Loucy (cell line): ENCODE measurements around the gene SKI.

Experiments used
- H2AFZ ChIP-seq: fragments of 200-600 bp; sonication (generic); 2 replicates; pipeline ENCODE4 v1.6.0; 2016; ENCODE audit warnings: antibody characterized with exemption, mild to moderate bottlenecking, low read length, moderate library complexity
- H3F3A ChIP-seq: fragments of 200-600 bp; 2 replicates; pipeline ENCODE4 v1.6.0; 2016; ENCODE audit warnings: antibody characterized with exemption, low read depth, mild to moderate bottlenecking
- H3K27me3 ChIP-seq: fragments of 200-600 bp; sonication (generic); 2 replicates; pipeline ENCODE4 v1.6.1; 2014; ENCODE audit warnings: low read length, mild to moderate bottlenecking; ENCODE audit not compliant: insufficient read depth, poor library complexity, severe bottlenecking
- H3K36me3 ChIP-seq: fragments of 200-600 bp; sonication (generic); 2 replicates; pipeline ENCODE4 v1.6.1; 2016; ENCODE audit warnings: low read length; ENCODE audit not compliant: insufficient read depth
- H3K4me1 ChIP-seq: fragments of 200-600 bp; sonication (generic); 2 replicates; pipeline ENCODE4 v1.5.1; 2014; ENCODE audit warnings: low read length, mild to moderate bottlenecking; ENCODE audit not compliant: insufficient read depth, poor library complexity, severe bottlenecking
- H3K4me2 ChIP-seq: fragments of 200-600 bp; sonication (generic); 2 replicates; pipeline ENCODE4 v1.6.0; 2014; ENCODE audit warnings: antibody characterized with exemption, low read length, low read depth, mild to moderate bottlenecking; ENCODE audit not compliant: poor library complexity, severe bottlenecking
- H3K4me3 ChIP-seq: fragments of 200-600 bp; sonication (generic); 2 replicates; pipeline ENCODE4 v1.5.1; 2014; ENCODE audit warnings: low read length, mild to moderate bottlenecking, mixed read lengths; ENCODE audit not compliant: poor library complexity, severe bottlenecking
- H3K79me2 ChIP-seq: fragments of 200-600 bp; sonication (generic); 2 replicates; pipeline ENCODE4 v1.6.1; 2014; ENCODE audit warnings: low read length; ENCODE audit not compliant: insufficient read depth
- H3K9ac ChIP-seq: fragments of 200-600 bp; sonication (generic); 2 replicates; pipeline ENCODE4 v1.6.0; 2014; ENCODE audit warnings: mild to moderate bottlenecking, low read depth, low read length, moderate library complexity; ENCODE audit not compliant: poor library complexity, severe bottlenecking
- H3K9me2 ChIP-seq: fragments of 200-600 bp; sonication (generic); replicated peaks from 2 replicates; pipeline ENCODE4 v1.6.1; 2016; ENCODE audit warnings: low read depth, low read length, mixed read lengths
- H3K9me3 ChIP-seq: fragments of 200-600 bp; sonication (generic); 2 replicates; pipeline ENCODE4 v1.6.1; 2014; ENCODE audit warnings: mild to moderate bottlenecking, antibody characterized with exemption, low read length, low read depth; ENCODE audit not compliant: insufficient read depth
- H4K20me1 ChIP-seq: fragments of 200-600 bp; sonication (generic); 2 replicates; pipeline ENCODE4 v1.6.0; 2014; ENCODE audit warnings: antibody characterized with exemption, low read length, mild to moderate bottlenecking; ENCODE audit not compliant: insufficient read depth, poor library complexity, severe bottlenecking
- EZH2phosphoT487 ChIP-seq: fragments of 200-600 bp; IDR thresholded peaks from 2 replicates; pipeline ENCODE4 v1.6.1; 2018; ENCODE audit warnings: antibody characterized with exemption, mild to moderate bottlenecking, moderate library complexity, borderline replicate concordance
- TF ChIP-seq, protein P1 (sequence below): fragments of 200-600 bp; sonication (generic); conservative IDR thresholded peaks from 2 replicates; pipeline ENCODE4 v1.5.1; 2014; ENCODE audit warnings: mild to moderate bottlenecking, antibody characterized with exemption, low read length

The SKI gene

DNA sequence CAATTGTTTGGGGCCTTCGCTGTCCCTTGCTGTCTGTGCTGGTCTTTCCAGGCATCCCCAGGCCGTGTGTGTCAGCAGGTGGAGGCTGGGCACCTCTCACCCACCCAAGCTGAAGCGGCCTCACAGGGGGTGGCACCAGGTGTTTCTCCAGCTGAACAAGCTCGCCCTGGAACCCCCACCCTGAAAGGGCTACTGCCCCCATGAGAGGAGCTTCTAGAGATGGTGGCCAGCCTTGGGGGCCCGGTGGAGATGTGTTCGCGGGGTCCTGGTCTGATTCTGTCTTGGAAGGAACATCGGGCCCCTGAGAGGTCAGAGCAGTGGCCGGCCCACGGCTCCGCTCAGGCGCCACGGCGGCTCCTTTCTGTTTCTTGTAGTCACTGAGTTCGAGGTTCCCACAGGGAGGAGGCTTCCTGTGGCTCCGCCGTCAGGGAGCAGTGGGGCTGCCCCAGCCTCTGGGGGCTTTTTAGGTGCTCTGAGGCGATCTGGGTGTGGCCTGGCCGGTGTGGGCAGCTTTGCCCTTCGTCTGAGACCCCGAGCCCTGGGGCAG is 46.9 kb downstream of the SKI start:
- Histone ChIP-seq H3K27me3 (no peaks in the 10 kb centered on the region), H3K9me2 (no peaks in the 10 kb centered on the region), H3K9ac (peak overlapping the region; percentile 59), H3K4me2 (peak overlapping the region; percentile 54), H3F3A (peaks cover 4% of the 10 kb centered on the region; the same call in 1 of the 2 replicates), H3K36me3 (peaks cover 8% of the 10 kb centered on the region), H2AFZ (no peak overlapping the region), H3K79me2 (peaks cover 86% of the 10 kb centered on the region), H3K9me3 (peaks cover 4% of the 10 kb centered on the region; the same call in 1 of the 2 replicates), H4K20me1 (peaks cover 10% of the 10 kb centered on the region), H3K4me1 (peaks cover 57% of the 10 kb centered on the region), H3K4me3 (no peak overlapping the region)
- no peak for TF ChIP-seq EZH2phosphoT487
- TF ChIP-seq, protein P1, sequence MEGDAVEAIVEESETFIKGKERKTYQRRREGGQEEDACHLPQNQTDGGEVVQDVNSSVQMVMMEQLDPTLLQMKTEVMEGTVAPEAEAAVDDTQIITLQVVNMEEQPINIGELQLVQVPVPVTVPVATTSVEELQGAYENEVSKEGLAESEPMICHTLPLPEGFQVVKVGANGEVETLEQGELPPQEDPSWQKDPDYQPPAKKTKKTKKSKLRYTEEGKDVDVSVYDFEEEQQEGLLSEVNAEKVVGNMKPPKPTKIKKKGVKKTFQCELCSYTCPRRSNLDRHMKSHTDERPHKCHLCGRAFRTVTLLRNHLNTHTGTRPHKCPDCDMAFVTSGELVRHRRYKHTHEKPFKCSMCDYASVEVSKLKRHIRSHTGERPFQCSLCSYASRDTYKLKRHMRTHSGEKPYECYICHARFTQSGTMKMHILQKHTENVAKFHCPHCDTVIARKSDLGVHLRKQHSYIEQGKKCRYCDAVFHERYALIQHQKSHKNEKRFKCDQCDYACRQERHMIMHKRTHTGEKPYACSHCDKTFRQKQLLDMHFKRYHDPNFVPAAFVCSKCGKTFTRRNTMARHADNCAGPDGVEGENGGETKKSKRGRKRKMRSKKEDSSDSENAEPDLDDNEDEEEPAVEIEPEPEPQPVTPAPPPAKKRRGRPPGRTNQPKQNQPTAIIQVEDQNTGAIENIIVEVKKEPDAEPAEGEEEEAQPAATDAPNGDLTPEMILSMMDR: no peak

DNA sequence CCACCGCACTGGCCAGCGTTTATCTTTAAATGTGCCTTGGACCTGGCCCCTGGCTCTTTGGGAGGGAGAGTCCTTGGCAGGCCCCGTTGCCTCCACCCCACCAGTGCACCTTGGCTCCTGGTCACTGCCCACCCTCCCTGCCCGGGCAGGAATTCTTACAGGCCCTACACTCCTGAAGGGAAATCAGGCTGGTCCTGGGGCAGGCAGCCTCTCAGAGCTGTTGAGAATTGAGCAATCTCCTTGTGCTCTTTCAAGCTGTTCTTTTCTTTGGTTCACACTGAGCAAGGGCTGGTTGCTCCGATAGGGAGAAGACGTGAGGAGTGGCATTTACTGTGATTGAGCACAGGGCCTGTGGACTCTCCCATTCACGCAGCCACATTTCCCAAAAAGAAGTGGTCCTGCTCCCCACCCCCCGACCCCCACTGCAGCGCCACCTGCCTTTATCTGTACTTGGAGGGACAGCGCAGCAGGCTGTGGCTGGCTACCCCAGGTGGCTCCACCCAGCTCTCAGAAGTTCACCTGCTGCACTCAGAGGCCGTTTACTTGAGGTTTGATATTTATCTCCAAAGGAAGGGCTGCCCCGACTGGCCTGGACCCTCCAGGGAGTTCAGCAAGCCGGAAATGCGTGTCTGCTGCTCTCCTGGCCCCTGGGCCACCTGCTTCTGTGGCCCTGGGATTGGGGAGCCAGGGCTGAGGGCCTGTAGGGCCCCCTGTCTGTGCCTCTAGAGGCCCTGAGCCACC is 47.8 kb downstream of the SKI start:
- no peak for TF ChIP-seq EZH2phosphoT487
- TF ChIP-seq, protein P1: peak; percentile 46
- Histone ChIP-seq H3K4me1 (peaks cover 59% of the 10 kb centered on the region), H3F3A (peaks cover 4% of the 10 kb centered on the region; the same call in 1 of the 2 replicates), H3K4me2 (peak overlapping the region; percentile 77), H3K36me3 (peaks cover 8% of the 10 kb centered on the region), H4K20me1 (peaks cover 10% of the 10 kb centered on the region), H3K9ac (peak overlapping the region; percentile 59), H3K9me3 (peaks cover 4% of the 10 kb centered on the region; the same call in 1 of the 2 replicates), H3K4me3 (peak overlapping the region; percentile 55), H3K27me3 (no peaks in the 10 kb centered on the region), H2AFZ (no peak overlapping the region), H3K79me2 (peaks cover 80% of the 10 kb centered on the region), H3K9me2 (no peaks in the 10 kb centered on the region)

DNA sequence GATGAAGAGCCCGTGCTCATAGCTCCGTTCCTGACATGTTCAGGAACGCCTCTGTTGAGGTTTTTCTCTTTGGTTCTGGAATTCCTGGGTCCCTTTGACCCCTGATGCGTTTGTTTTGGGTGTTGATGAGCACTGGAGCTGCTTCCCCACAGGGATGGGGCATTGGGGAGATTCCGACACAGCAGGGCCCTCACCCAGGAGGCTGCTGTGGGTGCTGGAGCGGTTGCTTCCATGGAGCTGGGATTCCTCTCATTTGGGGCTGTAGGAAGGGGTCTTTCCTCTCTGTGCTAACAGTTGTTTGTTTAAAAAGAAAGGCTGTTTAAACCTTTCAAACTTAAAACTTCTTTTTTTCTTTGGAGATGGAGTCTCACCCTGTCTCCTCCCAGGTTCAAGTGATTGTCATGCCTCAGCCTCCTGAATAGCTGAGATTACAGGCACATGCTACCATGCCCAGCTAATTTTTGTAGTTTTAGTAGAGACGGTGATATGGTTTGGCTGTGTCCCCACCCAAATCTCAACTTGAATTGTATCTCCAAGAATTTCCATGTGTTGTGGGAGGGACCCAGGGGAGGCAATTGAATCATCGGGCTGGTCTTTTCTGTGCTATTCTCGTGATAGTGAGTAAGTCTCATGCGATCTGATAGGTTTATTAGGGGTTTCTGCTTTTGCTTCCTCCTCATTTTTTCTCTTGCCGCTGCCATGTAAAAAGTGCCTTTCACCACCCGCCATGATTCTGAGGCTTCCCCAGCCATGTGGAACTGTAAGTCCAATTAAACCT is 48.9 kb downstream of the SKI start:
- Histone ChIP-seq H3K4me1 (peaks cover 55% of the 10 kb centered on the region), H3K9ac (peak overlapping the region; percentile 59), H2AFZ (no peak overlapping the region), H4K20me1 (peaks cover 10% of the 10 kb centered on the region), H3F3A (peaks cover 4% of the 10 kb centered on the region; the same call in 1 of the 2 replicates), H3K9me3 (peaks cover 4% of the 10 kb centered on the region; the same call in 1 of the 2 replicates), H3K4me3 (peak overlapping the region; percentile 55), H3K4me2 (peak overlapping the region; percentile 77), H3K36me3 (peaks cover 8% of the 10 kb centered on the region), H3K27me3 (no peaks in the 10 kb centered on the region), H3K79me2 (peaks cover 70% of the 10 kb centered on the region), H3K9me2 (no peaks in the 10 kb centered on the region)
- no peak for TF ChIP-seq EZH2phosphoT487
